NCI-H1694 (cell line): ENCODE measurements around the gene UBE2L5.

Experiments used
- DNase-seq: peaks from one replicate; lab custom pipeline; 2025; lab: John Stamatoyannopoulos, UW

The UBE2L5 gene

DNA sequence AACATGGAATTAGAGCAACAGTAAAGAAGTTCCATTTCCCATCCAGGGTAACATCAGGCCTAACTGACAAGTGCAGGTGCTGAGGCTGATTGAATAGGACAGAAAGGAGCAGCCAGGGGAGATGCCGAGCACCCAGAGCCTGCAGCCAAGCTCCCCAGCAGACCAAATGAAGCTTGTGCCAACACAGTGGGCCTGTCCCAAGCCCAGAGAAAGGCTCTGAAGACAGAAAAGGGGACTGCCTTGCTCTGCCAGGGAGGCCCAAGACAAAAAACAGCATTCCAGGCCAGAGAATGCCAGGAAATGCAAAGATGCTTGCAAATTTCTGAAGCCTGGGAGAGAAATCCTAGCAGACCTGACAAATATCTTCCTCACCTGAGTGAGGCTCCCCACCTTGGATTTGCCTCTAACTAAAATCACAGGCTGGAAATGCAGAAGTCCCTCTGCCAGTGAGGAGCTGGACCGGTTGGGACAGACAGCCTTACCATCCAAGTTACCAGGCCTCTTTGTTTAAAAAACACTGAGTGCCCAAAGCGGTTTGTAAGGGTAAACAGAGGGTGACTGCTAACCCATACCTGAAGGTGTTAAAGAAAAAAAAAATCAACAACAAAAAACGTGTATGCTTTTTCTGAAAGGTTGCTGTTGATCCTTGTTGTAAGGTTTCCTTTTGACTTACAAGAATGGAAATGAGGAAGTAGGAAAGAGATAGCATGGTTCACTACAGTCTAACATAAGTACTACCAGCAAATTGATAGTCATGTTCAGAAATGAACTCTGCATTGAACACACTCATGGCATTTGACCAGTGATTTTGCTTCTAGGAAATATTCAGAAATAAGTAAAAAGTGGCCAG lies 55.3 kb downstream of the UBE2L5 start:
- DNase-seq: no peak
